CD14-positive monocyte (primary cell): ENCODE measurements around the gene SPTBN4. TPM values are rescaled to one million over a fixed set of nuclear protein-coding genes. Genes with fewer than 3 reads are reported as not detected.
A peak's percentile ranks its signal among the peaks of the same experiment; 100 is the strongest.

Experiments
- DNase-seq, 3 donors: peaks; one replicate each; pipeline ENCODE4 v3.0.0-alpha.2; 2011 to 2022
- H2AFZ ChIP-seq: 2 replicates; pipeline ENCODE4 v1.6.0; 2012; ENCODE audit warnings: mild to moderate bottlenecking, low read depth, low read length, inconsistent platforms; ENCODE audit not compliant: insufficient read depth, poor library complexity, severe bottlenecking
- H3K27ac ChIP-seq, 2 donors: 1 replicate in 1 of 2; 2 replicates in 1 of 2; pipeline ENCODE4 v1.5.1; 2012 to 2013; ENCODE audit warnings: low read length in 2 of 2, control low read depth in 1 of 2, inconsistent platforms in 1 of 2, low read depth in 1 of 2, mild to moderate bottlenecking in 1 of 2
- H3K27me3 ChIP-seq, 2 donors: one replicate each; pipeline versions ENCODE4 v1.6.0 to v1.6.1; 2011 to 2013; ENCODE audit warnings: low read length in 2 of 2; ENCODE audit not compliant: control insufficient read depth in 2 of 2, insufficient read depth in 2 of 2
- H3K36me3 ChIP-seq, 2 donors: replicated peaks in 1 of 2; 1 replicate in 1 of 2; 2 replicates in 1 of 2; pipeline versions ENCODE4 v1.5.1 to v1.6.1; 2012 to 2013; ENCODE audit warnings: low read length in 2 of 2, control low read depth in 1 of 2, inconsistent platforms in 1 of 2, mild to moderate bottlenecking in 1 of 2; ENCODE audit not compliant: insufficient read depth in 2 of 2, control insufficient read depth in 1 of 2
- H3K4me1 ChIP-seq, 2 donors: 1 replicate in 1 of 2; 2 replicates in 1 of 2; pipeline versions ENCODE4 v1.5.1 to v1.6.1; 2012 to 2013; ENCODE audit warnings: low read length in 2 of 2, control low read depth in 1 of 2, inconsistent platforms in 1 of 2, mild to moderate bottlenecking in 1 of 2, moderate library complexity in 1 of 2; ENCODE audit not compliant: insufficient read depth in 2 of 2, control insufficient read depth in 1 of 2
- H3K4me2 ChIP-seq: replicated peaks from 2 replicates; pipeline ENCODE3; 2012; ENCODE audit warnings: low read length, moderate library complexity, mild to moderate bottlenecking; ENCODE audit not compliant: poor library complexity, severe bottlenecking; ENCODE audit errors: extremely low read depth
- H3K4me3 ChIP-seq, 3 experiments: fragments of 200-600 bp in 1 of 3; sonication (generic) in 1 of 3; replicated peaks in 1 of 3; 1 replicate in 2 of 3; 2 replicates in 1 of 3; pipeline ENCODE4 v1.5.1; 2011 to 2013; ENCODE audit warnings: low read length in 3 of 3, mild to moderate bottlenecking in 3 of 3, control low read depth in 2 of 3, low read depth in 2 of 3, inconsistent platforms in 1 of 3, moderate library complexity in 1 of 3
- H3K79me2 ChIP-seq: 2 replicates; pipeline ENCODE4 v1.6.0; 2012; ENCODE audit warnings: mild to moderate bottlenecking, control low read depth, inconsistent platforms, low read length, moderate library complexity; ENCODE audit not compliant: insufficient read depth
- H3K9ac ChIP-seq: 2 replicates; pipeline ENCODE4 v1.6.0; 2017; ENCODE audit warnings: low read length, mild to moderate bottlenecking; ENCODE audit not compliant: insufficient read depth, poor library complexity, severe bottlenecking
- H3K9me3 ChIP-seq, 2 donors: replicated peaks in 1 of 2; 1 replicate in 1 of 2; 2 replicates in 1 of 2; pipeline versions ENCODE4 v1.5.1 to v1.6.1; 2012 to 2013; ENCODE audit warnings: low read length in 2 of 2, control low read depth in 1 of 2; ENCODE audit not compliant: control insufficient read depth in 1 of 2, insufficient read depth in 1 of 2
- H4K20me1 ChIP-seq: 2 replicates; pipeline ENCODE4 v1.6.0; 2012; ENCODE audit warnings: mild to moderate bottlenecking, low read length, control low read depth, moderate library complexity; ENCODE audit not compliant: insufficient read depth
- H3K27ac Mint-ChIP-seq, 7 donors: one replicate each; pipeline ENCODE4 v1.8.0; 2020; ENCODE audit warnings: mild to moderate bottlenecking in 7 of 7, mixed read lengths in 7 of 7, moderate library complexity in 6 of 7, inconsistent platforms in 2 of 7
- H3K27me3 Mint-ChIP-seq, 3 donors: one replicate each; pipeline ENCODE4 v1.8.0; 2021 to 2022; ENCODE audit warnings: low read depth in 3 of 3, mild to moderate bottlenecking in 3 of 3, mixed read lengths in 3 of 3, moderate library complexity in 3 of 3, inconsistent platforms in 1 of 3
- H3K36me3 Mint-ChIP-seq, 2 donors: one replicate each; pipeline ENCODE4 v1.8.0; 2020; ENCODE audit warnings: mixed read lengths in 2 of 2, inconsistent platforms in 1 of 2, mild to moderate bottlenecking in 1 of 2
- H3K4me1 Mint-ChIP-seq: one replicate; pipeline ENCODE4 v1.8.0; 2020; ENCODE audit warnings: mild to moderate bottlenecking, mixed read lengths
- H3K4me3 Mint-ChIP-seq, 2 donors: one replicate each; pipeline ENCODE4 v1.8.0; 2020; ENCODE audit warnings: mild to moderate bottlenecking in 2 of 2, mixed read lengths in 2 of 2, moderate library complexity in 1 of 2
- H3K9me3 Mint-ChIP-seq, 7 donors: one replicate each; pipeline ENCODE4 v1.8.0; 2020 to 2022; ENCODE audit warnings: mixed read lengths in 7 of 7, mild to moderate bottlenecking in 6 of 7, moderate library complexity in 6 of 7, inconsistent platforms in 2 of 7
- WGBS: methylation state at CpG from one replicate; pipeline ENCODE4 v1.1.5; 2013; ENCODE audit warnings: missing lambda C conversion rate; ENCODE audit not compliant: insufficient coverage; 5-methylcytosine and 5-hydroxymethylcytosine counted together
- intact Hi-C, 2 donors: fragments of 100-400 bp; cut with micrococcal nuclease; formaldehyde crosslinking; loops; one replicate each; pipeline versions ENCODE4 v1.15.0 to v1.15.1; 2023
- polyA plus RNA-seq, 3 donors: library from polyadenylated mRNA; depleted of rRNA in 1 of 3; unstranded in 2 of 3; stranded (reverse) in 1 of 3; fragments of 300-500 nt in 2 of 3; fragments of >200 nt in 1 of 3; fragmentation: Illumina TruSeq in 2 of 3; gene quantifications; 1 replicate in 2 of 3; 2 replicates in 1 of 3; pipeline ENCODE4 v1.2.3, GENCODE V29; 2012 to 2021
- small RNA-seq: library from RNA; depleted of rRNA; stranded (forward); fragments of <200 nt; gene quantifications from one replicate; pipeline ENCODE3, GENCODE V24; 2012; ENCODE audit warnings: low read depth; ENCODE audit not compliant: insufficient read length
- TF ChIP-seq, protein P1 (sequence below): fragments of 200-600 bp; IDR thresholded peaks from one replicate; pipeline ENCODE4 v1.8.0; 2022; ENCODE audit warnings: antibody characterized with exemption, mild to moderate bottlenecking

The SPTBN4 gene
- polyA plus RNA-seq, 3 donors = 0.07 TPM; not detected in 2

DNA sequence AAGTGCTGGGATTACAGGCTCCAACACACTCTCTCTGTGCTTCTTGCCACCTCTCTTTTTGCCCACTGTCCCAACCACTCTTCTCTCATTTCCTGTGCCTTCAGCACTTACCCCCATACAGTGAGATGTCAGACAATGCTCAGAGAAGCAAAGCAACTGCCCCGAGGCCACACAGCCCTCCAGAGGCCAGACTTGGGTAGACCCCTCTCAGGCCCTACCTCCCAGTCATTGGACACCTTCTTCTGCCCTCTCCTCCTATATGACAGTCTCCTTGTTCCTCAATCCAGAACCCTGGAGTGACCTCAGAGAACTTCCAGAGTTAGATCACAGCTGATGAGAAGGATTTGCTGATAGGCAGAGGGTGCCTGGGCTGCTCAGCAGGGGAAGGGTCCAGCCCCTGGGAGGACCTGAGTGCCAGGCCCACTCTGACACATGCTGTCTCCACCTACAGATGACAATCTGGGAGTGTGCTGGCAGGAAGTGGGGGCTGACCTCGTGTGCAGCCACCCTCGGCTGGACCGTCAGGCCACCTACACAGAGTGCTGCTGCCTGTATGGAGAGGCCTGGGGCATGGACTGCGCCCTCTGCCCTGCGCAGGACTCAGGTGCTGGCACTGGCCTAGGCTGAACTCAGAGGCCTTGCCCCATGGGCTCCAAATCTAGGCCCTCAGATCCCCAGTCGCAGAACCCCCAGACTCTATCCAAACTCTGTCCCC, 158.8 kb downstream of the SPTBN4 start:
- Mint-ChIP-seq H3K4me1 (no peaks in the 10 kb centered on the region), H3K4me3 (no peak overlapping the region), H3K27me3 (no peaks in the 10 kb centered on the region), H3K36me3 (peaks cover 29 to 47% of the 10 kb centered on the region in 2 donors), H3K27ac (peak overlapping the region in 2 of 7 donors; percentile 25 to 73), H3K9me3 (no peaks in the 10 kb centered on the region)
- H3K4me2 ChIP-seq = no peak overlapping the region
- intact Hi-C loops = no loop called here
- no peak overlapping the region for H3K27ac ChIP-seq
- no peaks in the 10 kb centered on the region for H3K79me2 ChIP-seq
- 87% methylated on average over 7 of the region's 7 CpGs for WGBS
- no peaks in the 10 kb centered on the region for H4K20me1 ChIP-seq
- H3K9me3 ChIP-seq = no peaks in the 10 kb centered on the region
- H3K9ac ChIP-seq = no peak overlapping the region
- H3K27me3 ChIP-seq = no peaks in the 10 kb centered on the region
- DNase-seq = no peak
- no peak overlapping the region for H2AFZ ChIP-seq
- no peak overlapping the region for H3K4me3 ChIP-seq
- H3K36me3 ChIP-seq = peaks cover 6 to 32% of the 10 kb centered on the region in 2 donors
- no peaks in the 10 kb centered on the region for H3K4me1 ChIP-seq
- TF ChIP-seq, protein P1, sequence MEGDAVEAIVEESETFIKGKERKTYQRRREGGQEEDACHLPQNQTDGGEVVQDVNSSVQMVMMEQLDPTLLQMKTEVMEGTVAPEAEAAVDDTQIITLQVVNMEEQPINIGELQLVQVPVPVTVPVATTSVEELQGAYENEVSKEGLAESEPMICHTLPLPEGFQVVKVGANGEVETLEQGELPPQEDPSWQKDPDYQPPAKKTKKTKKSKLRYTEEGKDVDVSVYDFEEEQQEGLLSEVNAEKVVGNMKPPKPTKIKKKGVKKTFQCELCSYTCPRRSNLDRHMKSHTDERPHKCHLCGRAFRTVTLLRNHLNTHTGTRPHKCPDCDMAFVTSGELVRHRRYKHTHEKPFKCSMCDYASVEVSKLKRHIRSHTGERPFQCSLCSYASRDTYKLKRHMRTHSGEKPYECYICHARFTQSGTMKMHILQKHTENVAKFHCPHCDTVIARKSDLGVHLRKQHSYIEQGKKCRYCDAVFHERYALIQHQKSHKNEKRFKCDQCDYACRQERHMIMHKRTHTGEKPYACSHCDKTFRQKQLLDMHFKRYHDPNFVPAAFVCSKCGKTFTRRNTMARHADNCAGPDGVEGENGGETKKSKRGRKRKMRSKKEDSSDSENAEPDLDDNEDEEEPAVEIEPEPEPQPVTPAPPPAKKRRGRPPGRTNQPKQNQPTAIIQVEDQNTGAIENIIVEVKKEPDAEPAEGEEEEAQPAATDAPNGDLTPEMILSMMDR = no peak

Small RNA genes within 50 kb of the gene (small RNA-seq; reads per million reads assigned to genes)
- gene RF00017 = not detected

Other genes starting within 250 kb of the SPTBN4 start
- gene TTC9B, start 248.6 kb upstream of the SPTBN4 start, polyA plus RNA-seq = not detected
- gene CCNP, start 240.3 kb upstream of the SPTBN4 start, polyA plus RNA-seq = under 1 TPM in 1 of 3 donors, not detected in 2; 0.12 TPM
- 100 to 1,000 TPM in 1 of 3 donors, 10 to 100 TPM in 2; 11.4 to 122 (median 16.3) TPM for gene AKT2, start 181.7 kb upstream of the SPTBN4 start, polyA plus RNA-seq
- gene C19orf47, start 118.6 kb upstream of the SPTBN4 start, polyA plus RNA-seq = 10 to 100 TPM in 1 of 3 donors, 1 to 10 TPM in 2; 7.6 to 10.2 (median 8.0) TPM
- gene PLD3, start 118.3 kb upstream of the SPTBN4 start, polyA plus RNA-seq = 100 to 1,000 TPM; 168 to 334 (median 170) TPM
- gene HIPK4, start 76.8 kb upstream of the SPTBN4 start, polyA plus RNA-seq = under 1 TPM in 1 of 3 donors, not detected in 2; 0.09 TPM
- gene PRX, start 53.6 kb upstream of the SPTBN4 start, polyA plus RNA-seq = under 1 TPM in 2 of 3 donors, not detected in 1; 0.13 to 0.76 TPM
- gene SERTAD1, start 41.0 kb upstream of the SPTBN4 start, polyA plus RNA-seq = 10 to 100 TPM; 21.0 to 55.9 (median 21.6) TPM
- 10 to 100 TPM; 30.4 to 57.2 (median 49.4) TPM for gene SERTAD3, start 22.7 kb upstream of the SPTBN4 start, polyA plus RNA-seq
- gene BLVRB, start 1.3 kb upstream of the SPTBN4 start, polyA plus RNA-seq = 100 to 1,000 TPM; 299 to 625 (median 601) TPM
- gene SHKBP1, start 109.9 kb downstream of the SPTBN4 start, polyA plus RNA-seq = 100 to 1,000 TPM; 234 to 324 (median 284) TPM
- gene LTBP4, start 134.4 kb downstream of the SPTBN4 start, polyA plus RNA-seq = 10 to 100 TPM in 1 of 3 donors, 1 to 10 TPM in 2; 3.8 to 38.7 (median 8.0) TPM
- gene NUMBL, start 223.7 kb downstream of the SPTBN4 start, polyA plus RNA-seq = 1 to 10 TPM in 1 of 3 donors, under 1 TPM in 2; 0.12 to 7.2 (median 0.45) TPM
- gene COQ8B, start 249.9 kb downstream of the SPTBN4 start, polyA plus RNA-seq = 10 to 100 TPM; 16.0 to 44.0 (median 23.4) TPM